Thyroid gland (tissue), 4 donors: Measurements from ENCODE around the gene ARHGEF11. TPM values are rescaled to one million over a fixed set of nuclear protein-coding genes. Genes with fewer than 3 reads are reported as not detected.

ENCODE experiments used
- DNase-seq, 2 donors: peaks; one replicate each; pipeline ENCODE4 v3.0.0-alpha.2; 2019
- H3K27ac ChIP-seq, 3 donors: fragments of 200-600 bp; sonication (generic); 1 replicate in 2 of 3; 2 replicates in 1 of 3; pipeline ENCODE4 v1.5.1; 2016 to 2019; ENCODE audit warnings: mild to moderate bottlenecking in 1 of 3, moderate library complexity in 1 of 3
- H3K27me3 ChIP-seq: fragments of 200-600 bp; sonication (generic); one replicate; pipeline ENCODE4 v1.5.1; 2019
- H3K36me3 ChIP-seq, 2 donors: fragments of 200-600 bp; sonication (generic); one replicate each; pipeline ENCODE4 v1.5.1; 2016 to 2019
- H3K4me1 ChIP-seq, 2 donors: fragments of 200-600 bp; sonication (generic); one replicate each; pipeline ENCODE4 v1.5.1; 2017 to 2019
- H3K4me3 ChIP-seq, 3 donors: fragments of 200-600 bp; sonication (generic); replicated peaks in 1 of 3; 1 replicate in 2 of 3; 2 replicates in 1 of 3; pipeline ENCODE4 v1.5.1; 2016; ENCODE audit warnings: mild to moderate bottlenecking in 1 of 3
- H3K9me3 ChIP-seq: fragments of 200-600 bp; sonication (generic); one replicate; pipeline ENCODE4 v1.5.1; 2017
- CTCF ChIP-seq, 6 experiments: fragments of 200-600 bp in 3 of 6; fragments of 450-650 bp in 3 of 6; sonication (generic) in 3 of 6; IDR thresholded peaks; one replicate each; pipeline ENCODE4 v1.5.1; 2016 to 2019; ENCODE audit warnings: antibody characterized with exemption in 6 of 6, mild to moderate bottlenecking in 2 of 6, inconsistent platforms in 1 of 6, moderate library complexity in 1 of 6
- POLR2A ChIP-seq, 2 donors: fragments of 450-650 bp; IDR thresholded peaks; one replicate each; pipeline ENCODE4 v1.6.1; 2017; ENCODE audit warnings: antibody characterized with exemption in 2 of 2, mild to moderate bottlenecking in 2 of 2, moderate library complexity in 1 of 2
- WGBS, 2 donors: methylation state at CpG; one replicate each; pipeline ENCODE4 v1.1.5; 2017; 5-methylcytosine and 5-hydroxymethylcytosine counted together
- intact Hi-C: fragments of 100-400 bp; cut with DNase I; formaldehyde crosslinking; loops from one replicate; pipeline ENCODE4 v1.15.1; 2023
- total RNA-seq, 4 donors: library from RNA; depleted of rRNA; stranded (reverse); fragments of >200 nt; gene quantifications; one replicate each; pipeline ENCODE4 v1.2.3, GENCODE V29; 2016

ARHGEF11 gene
- total RNA-seq, 4 donors from 2014 or later, result 31.2 to 56.2 (median 47.4) TPM

DNA sequence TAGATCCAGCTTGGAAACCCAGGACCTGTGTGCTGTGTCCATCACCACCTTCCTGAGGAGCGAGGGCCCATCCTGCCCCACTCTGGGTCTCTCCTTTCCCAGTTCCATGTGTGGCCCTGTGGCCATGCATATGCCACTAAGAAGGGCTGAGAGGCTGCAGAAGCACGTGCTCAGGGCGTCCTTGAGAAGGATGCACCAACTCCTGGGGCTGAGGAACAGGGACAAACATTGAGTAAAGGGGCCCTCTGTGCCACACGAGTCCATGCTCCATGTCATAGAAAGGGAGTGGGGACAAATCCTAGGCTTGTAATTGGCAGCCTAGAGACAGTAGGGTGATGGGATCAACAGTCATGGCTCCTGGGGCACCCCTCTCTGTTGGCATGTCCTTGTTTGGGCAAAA is 45.6 kb upstream of the ARHGEF11 start:
- Histone ChIP-seq H3K9me3 (no peaks in the 10 kb centered on the region), H3K27me3 (no peaks in the 10 kb centered on the region), H3K36me3 (no peaks in the 10 kb centered on the region), H3K4me3 (no peak overlapping the region), H3K27ac (no peak overlapping the region), H3K4me1 (peaks cover 4 to 9% of the 10 kb centered on the region in 2 donors)
- intact Hi-C loops, result loop anchor here (2.0 to 10.0 kb wide), 2 partner anchors 66 to 404 kb away; no protein-coding TSS in a partner anchor
- WGBS, 2 donors, result 97% methylated on average over 4 of the region's 4 CpGs
- DNase-seq, result no peak
- TF ChIP-seq CTCF (IDR thresholded peaks at IDR 0.05), result no peak
- TF ChIP-seq POLR2A (IDR thresholded peaks at IDR 0.05), result no peak

DNA sequence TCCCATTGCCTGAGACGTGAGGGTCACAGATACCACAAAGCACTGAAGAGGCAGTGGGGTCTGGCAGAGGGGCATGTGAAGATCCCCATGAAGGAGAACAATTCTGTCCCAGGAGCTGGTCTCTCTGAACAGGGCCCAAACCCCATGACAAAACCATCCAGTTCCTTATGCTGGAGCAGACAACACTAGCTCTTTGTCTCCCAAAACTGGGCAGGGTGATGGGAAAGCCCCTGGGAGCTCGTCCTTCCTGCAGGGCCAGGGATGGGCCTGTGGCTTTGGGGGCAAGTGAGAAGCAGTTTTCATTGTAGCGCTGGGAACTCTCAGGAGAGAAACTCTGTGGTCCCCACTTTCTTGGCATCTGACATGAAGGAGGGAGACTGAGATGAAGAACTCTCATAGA is 45.2 kb upstream of the ARHGEF11 start:
- H3K27me3 ChIP-seq, result no peaks in the 10 kb centered on the region
- no peak for TF ChIP-seq CTCF (IDR thresholded peaks at IDR 0.05)
- no peak for TF ChIP-seq POLR2A (IDR thresholded peaks at IDR 0.05)
- 68 to 70% methylated on average over 3 of the region's 3 CpGs for WGBS, 2 donors
- no peaks in the 10 kb centered on the region for H3K9me3 ChIP-seq
- peaks cover 4 to 9% of the 10 kb centered on the region in 2 donors for H3K4me1 ChIP-seq
- H3K4me3 ChIP-seq, result no peak overlapping the region
- DNase-seq, result no peak
- intact Hi-C loops, result loop anchor here (2.0 to 10.0 kb wide), 2 partner anchors 66 to 404 kb away; no protein-coding TSS in a partner anchor
- no peaks in the 10 kb centered on the region for H3K36me3 ChIP-seq
- no peak overlapping the region for H3K27ac ChIP-seq

DNA sequence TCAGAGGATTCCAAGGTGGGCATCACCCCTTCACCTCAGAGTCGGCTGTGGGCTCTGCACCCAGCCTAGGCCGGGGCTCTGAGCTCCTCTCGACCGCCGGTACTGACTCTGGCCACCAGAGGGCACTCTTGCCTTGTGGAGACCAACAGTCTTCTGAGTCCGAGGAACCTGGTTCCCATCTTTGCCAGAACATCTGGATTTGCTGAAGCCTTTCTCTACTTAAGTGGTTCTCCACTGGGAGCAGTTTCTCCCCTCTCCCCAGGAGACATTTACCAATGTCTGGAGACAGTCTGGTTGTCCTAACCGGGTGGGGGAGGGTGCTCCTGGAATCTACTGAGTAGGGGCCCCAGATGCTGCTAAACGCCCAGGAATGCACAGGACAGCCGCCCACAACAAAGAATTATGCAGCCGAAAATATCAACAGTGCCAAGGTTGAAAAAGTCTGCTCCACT is 44.7 kb upstream of the ARHGEF11 start:
- H3K36me3 ChIP-seq, result no peaks in the 10 kb centered on the region
- WGBS, 2 donors, result 14 to 23% methylated on average over 10 of the region's 10 CpGs
- peak; percentile 84 to 89 for DNase-seq
- intact Hi-C loops, result loop anchor here (2.0 to 10.0 kb wide), 2 partner anchors 67 to 405 kb away; no protein-coding TSS in a partner anchor
- H3K4me1 ChIP-seq, result peaks cover 4 to 9% of the 10 kb centered on the region in 2 donors
- no peaks in the 10 kb centered on the region for H3K9me3 ChIP-seq
- no peaks in the 10 kb centered on the region for H3K27me3 ChIP-seq
- TF ChIP-seq POLR2A (IDR thresholded peaks at IDR 0.05) (no peak), CTCF (IDR thresholded peaks at IDR 0.05) (peak; percentile 81 to 92 (median 86))
- no peak overlapping the region for H3K4me3 ChIP-seq
- H3K27ac ChIP-seq, result no peak overlapping the region

- Histone ChIP-seq H3K36me3 (no peaks in the 10 kb centered on the region), H3K4me1 (peaks cover 4 to 9% of the 10 kb centered on the region in 2 donors), H3K4me3 (no peak overlapping the region), H3K9me3 (no peaks in the 10 kb centered on the region), H3K27me3 (no peaks in the 10 kb centered on the region), H3K27ac (no peak overlapping the region)
- no peak for TF ChIP-seq CTCF (IDR thresholded peaks at IDR 0.05)
- TF ChIP-seq POLR2A (IDR thresholded peaks at IDR 0.05), result no peak
- DNase-seq, result no peak
- intact Hi-C loops, result loop anchor here (2.0 to 10.0 kb wide), 2 partner anchors 67 to 405 kb away; no protein-coding TSS in a partner anchor
- WGBS, 2 donors, result 85 to 89% methylated on average over 7 to 9 of the region's 9 CpGs
These were observed 44.2 kb upstream of the ARHGEF11 start for GRCh38 chr1:157089789-157090188.

DNA sequence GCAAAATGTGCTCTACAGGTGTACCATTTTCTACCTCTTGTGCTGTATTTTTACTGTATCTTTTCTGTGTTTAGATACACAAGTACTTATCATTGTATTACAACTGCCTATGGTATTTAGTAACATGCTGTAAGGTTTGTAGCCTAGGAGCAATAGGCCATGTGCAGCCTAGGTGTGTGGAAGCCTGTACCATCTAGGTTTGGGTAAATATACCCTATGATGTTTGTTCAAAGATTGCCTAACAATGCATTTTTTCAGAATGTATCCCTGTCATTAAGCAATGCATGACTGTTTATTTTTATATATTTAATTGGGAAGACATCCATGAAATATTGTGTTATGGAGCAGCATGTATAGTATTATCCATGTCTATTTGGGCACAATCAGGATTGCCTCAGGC is 43.1 kb upstream of the ARHGEF11 start:
- DNase-seq, result no peak
- Histone ChIP-seq H3K27me3 (no peaks in the 10 kb centered on the region), H3K27ac (no peak overlapping the region), H3K4me3 (no peak overlapping the region), H3K9me3 (no peaks in the 10 kb centered on the region), H3K36me3 (no peaks in the 10 kb centered on the region), H3K4me1 (peaks cover 4 to 9% of the 10 kb centered on the region in 2 donors)
- intact Hi-C loops, result no loop called here
- TF ChIP-seq POLR2A (IDR thresholded peaks at IDR 0.05) (no peak), CTCF (IDR thresholded peaks at IDR 0.05) (no peak)
